Measurements from ENCODE around the gene C10orf71. TPM values are rescaled to one million over a fixed set of nuclear protein-coding genes. Genes with fewer than 3 reads are reported as not detected.

Gene C10orf71
- total RNA-seq, 1 experiment from 2014 or later: not detected

DNA sequence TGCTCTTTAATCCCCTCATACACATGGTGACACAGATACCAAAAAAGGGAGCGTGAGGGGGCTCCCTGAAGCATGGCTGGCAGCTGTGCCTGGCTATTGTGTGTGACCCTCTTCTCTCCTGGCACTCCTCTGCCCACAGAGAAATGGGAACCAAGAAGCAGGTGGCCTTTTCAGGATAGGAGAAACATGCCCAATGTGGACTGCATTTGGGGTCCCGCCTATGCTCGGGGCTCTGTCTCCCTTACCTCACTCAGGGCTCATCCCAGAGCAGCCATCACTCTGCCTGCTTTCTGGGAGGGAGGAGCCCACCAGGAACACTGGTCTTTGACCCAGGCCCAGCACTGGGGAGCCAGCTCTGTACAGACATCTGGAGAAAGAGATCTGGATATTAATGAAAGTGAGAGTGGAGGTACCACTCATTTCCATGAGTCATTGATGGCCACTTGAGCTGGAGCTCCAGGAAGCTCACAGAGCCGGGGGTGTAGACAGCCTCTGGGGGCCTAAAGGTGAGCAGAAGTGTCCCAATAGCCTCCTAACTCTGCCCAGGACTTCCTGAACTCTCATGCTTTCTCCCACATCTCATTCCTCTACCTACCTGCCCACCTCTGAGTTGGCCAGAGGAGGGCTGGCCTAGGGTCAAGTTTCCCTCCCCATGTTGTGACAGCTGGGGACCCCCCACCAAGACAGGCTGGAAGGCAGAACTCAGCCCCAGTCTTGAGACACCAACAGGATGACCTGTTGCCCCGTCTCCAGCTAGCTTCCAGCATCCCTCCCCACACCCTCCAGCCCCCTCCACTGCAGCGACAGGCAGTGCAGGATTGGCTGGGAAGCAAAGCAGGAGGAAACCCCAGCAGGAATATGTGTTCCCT lies 54.3 kb downstream of the C10orf71 start:
- no TSS peak for BruUV-seq (replicated peaks)

GRCh38 chr10:49353895-49354566 lies 55.1 kb downstream of the C10orf71 start:
- no peaks in the 10 kb centered on the region for H3K36me3 ChIP-seq (ENCODE audit: control insufficient read depth in 1 of 2, insufficient read depth in 2 of 2, low read length in 2 of 2)
- ChIA-PET POLR2A (no interaction called here), CTCF (no interaction called here), RAD21 (ENCODE audit: low non-redundant PET in 1 of 2, low total read pairs in 2 of 2, uncharacterized antibody in 2 of 2, unreplicated experiment in 2 of 2) (no interaction called here)
- H3K9ac ChIP-seq (ENCODE audit: low read length): no peak overlapping the region
- H2AFZ ChIP-seq (ENCODE audit: low read depth, low read length, poor library complexity, severe bottlenecking): no peak overlapping the region
- H3K4me1 ChIP-seq (ENCODE audit: control insufficient read depth in 1 of 2, insufficient read depth in 2 of 2, low read length in 2 of 2): no peaks in the 10 kb centered on the region
- TF ChIP-seq EGR1 (IDR thresholded peaks at IDR 0.05; ENCODE audit: low read depth) (no peak), CBX3 (IDR thresholded peaks at IDR 0.05; ENCODE audit: low read depth) (no peak), ZFX (IDR thresholded peaks at IDR 0.05) (no peak), EZH2phosphoT487 (IDR thresholded peaks at IDR 0.05; ENCODE audit: borderline replicate concordance) (no peak), POLR2A (IDR thresholded peaks at IDR 0.05; ENCODE audit: borderline replicate concordance, extremely low read depth, insufficient read depth, insufficient read length) (no peak), POLR2AphosphoS5 (IDR thresholded peaks at IDR 0.05; ENCODE audit: low read depth, low read length) (no peak), ZBTB33 (IDR thresholded peaks at IDR 0.05; ENCODE audit: extremely low read depth, insufficient replicate concordance, low read length) (no peak), TCF7L2 (IDR thresholded peaks at IDR 0.05; ENCODE audit: borderline replicate concordance, extremely low read depth, insufficient read depth, insufficient read length) (no peak), SRF (IDR thresholded peaks at IDR 0.05; ENCODE audit: low read depth) (no peak), ZNF274 (IDR thresholded peaks at IDR 0.05; ENCODE audit: low read depth, low read length) (no peak), RAD21 (IDR thresholded peaks at IDR 0.05; ENCODE audit: low read depth) (no peak), YY1 (IDR thresholded peaks at IDR 0.05; ENCODE audit: extremely low read depth, insufficient replicate concordance, low read depth, low read length) (no peak)
- H3K4me3 ChIP-seq (replicated peaks in 1 of 2; ENCODE audit: low read depth in 1 of 2, low read length in 2 of 2): no peak overlapping the region
- ATAC-seq (no peak), DNase-seq (ENCODE audit: low read depth, low spot score) (no peak)
- no peak overlapping the region for H3K4me2 ChIP-seq (ENCODE audit: low read length)
- no TSS peak for BruUV-seq (replicated peaks)
- no peaks in the 10 kb centered on the region for H3K79me2 ChIP-seq (ENCODE audit: insufficient read depth, low read length)
- no peaks in the 10 kb centered on the region; the same call in 1 of the 2 replicates for H3K27me3 ChIP-seq (ENCODE audit: insufficient read depth, low read length)
- H3K27ac ChIP-seq (ENCODE audit: low read depth, low read length): no peak overlapping the region
- intact Hi-C loops (cut with micrococcal nuclease): no loop called here
- no peaks in the 10 kb centered on the region for H4K20me1 ChIP-seq (ENCODE audit: insufficient read depth)
- no peaks in the 10 kb centered on the region for H3K9me2 ChIP-seq (ENCODE audit: insufficient read depth)
- no peaks in the 10 kb centered on the region; a peak in 1 of 4 replicates for H3K9me3 ChIP-seq (ENCODE audit: control insufficient read depth in 1 of 2, insufficient read depth in 1 of 2, low read depth in 1 of 2, low read length in 2 of 2)

More for the DNA sequence above, 54.3 kb downstream of the C10orf71 start:
- Histone ChIP-seq H3K4me3 (replicated peaks in 1 of 2; ENCODE audit: low read depth in 1 of 2, low read length in 2 of 2) (no peak overlapping the region), H3K9me3 (ENCODE audit: control insufficient read depth in 1 of 2, insufficient read depth in 1 of 2, low read depth in 1 of 2, low read length in 2 of 2) (no peaks in the 10 kb centered on the region; a peak in 1 of 4 replicates), H2AFZ (ENCODE audit: low read depth, low read length, poor library complexity, severe bottlenecking) (no peak overlapping the region), H3K27me3 (ENCODE audit: insufficient read depth, low read length) (no peaks in the 10 kb centered on the region; the same call in 1 of the 2 replicates), H3K4me1 (ENCODE audit: control insufficient read depth in 1 of 2, insufficient read depth in 2 of 2, low read length in 2 of 2) (no peaks in the 10 kb centered on the region), H3K9ac (ENCODE audit: low read length) (no peak overlapping the region), H3K36me3 (ENCODE audit: control insufficient read depth in 1 of 2, insufficient read depth in 2 of 2, low read length in 2 of 2) (no peaks in the 10 kb centered on the region), H4K20me1 (ENCODE audit: insufficient read depth) (no peaks in the 10 kb centered on the region), H3K27ac (ENCODE audit: low read depth, low read length) (no peak overlapping the region), H3K9me2 (ENCODE audit: insufficient read depth) (no peaks in the 10 kb centered on the region), H3K4me2 (ENCODE audit: low read length) (no peak overlapping the region), H3K79me2 (ENCODE audit: insufficient read depth, low read length) (no peaks in the 10 kb centered on the region)
- ATAC-seq (no peak), DNase-seq (ENCODE audit: low read depth, low spot score) (no peak)
- CTCF ChIA-PET: no interaction called here
- POLR2A ChIA-PET: no interaction called here
- intact Hi-C loops (cut with micrococcal nuclease): no loop called here
- RAD21 ChIA-PET (ENCODE audit: low non-redundant PET in 1 of 2, low total read pairs in 2 of 2, uncharacterized antibody in 2 of 2, unreplicated experiment in 2 of 2): no interaction called here
- TF ChIP-seq CBX3 (IDR thresholded peaks at IDR 0.05; ENCODE audit: low read depth) (no peak), FOSL1 (IDR thresholded peaks at IDR 0.05; ENCODE audit: low read depth) (no peak), EGR1 (IDR thresholded peaks at IDR 0.05; ENCODE audit: low read depth) (no peak), YY1 (IDR thresholded peaks at IDR 0.05; ENCODE audit: extremely low read depth, insufficient replicate concordance, low read depth, low read length) (no peak)

Data from HCT116 (cell line).